Measurements from ENCODE around the gene CCL26.
"Not testable (repeated sequence)": the region's sequence is repeated elsewhere in the genome, so short reads cannot be mapped to it uniquely, and the experiment has no call there.

The CCL26 gene

GRCh38 chr7:75793676-75794075, 21.7 kb upstream of the CCL26 start:
- no peak for TF ChIP-seq CTCF (IDR thresholded peaks at IDR 0.05)
- H3K27ac ChIP-seq: no peak overlapping the region
- no peak overlapping the region for H3K4me3 ChIP-seq
- no peak for DNase-seq (ENCODE audit: low spot score)

GRCh38 chr7:75792567-75792966, 20.6 kb upstream of the CCL26 start:
- H3K27ac ChIP-seq; DNase-seq (ENCODE audit: low spot score); H3K4me3 ChIP-seq: not testable (repeated sequence)

- Histone ChIP-seq H3K27ac (no peak overlapping the region), H3K4me3 (no peak overlapping the region)
- no peak for DNase-seq (ENCODE audit: low spot score)
- TF ChIP-seq CTCF (IDR thresholded peaks at IDR 0.05): no peak
Observed at GRCh38 chr7:75789361-75789924, 17.4 kb upstream of the CCL26 start.

GRCh38 chr7:75788154-75788847, 16.3 kb upstream of the CCL26 start:
- not testable (repeated sequence) for DNase-seq (ENCODE audit: low spot score); H3K27ac ChIP-seq

GRCh38 chr7:75783058-75783457, 11.0 kb upstream of the CCL26 start:
- DNase-seq (ENCODE audit: low spot score); H3K4me3 ChIP-seq; H3K27ac ChIP-seq: not testable (repeated sequence)

More at GRCh38 chr7:75788154-75788847, 16.3 kb upstream of the CCL26 start:
- H3K4me3 ChIP-seq: not testable (repeated sequence)

GRCh38 chr7:75780647-75781273, 8.7 kb upstream of the CCL26 start:
- H3K27ac ChIP-seq; H3K4me3 ChIP-seq; DNase-seq (ENCODE audit: low spot score): not testable (repeated sequence)

- H3K27ac ChIP-seq; H3K4me3 ChIP-seq; DNase-seq (ENCODE audit: low spot score): not testable (repeated sequence)
Observed at GRCh38 chr7:75779516-75779915, 7.5 kb upstream of the CCL26 start.

GRCh38 chr7:75779035-75779434, 7.0 kb upstream of the CCL26 start:
- not testable (repeated sequence) for H3K27ac ChIP-seq; DNase-seq (ENCODE audit: low spot score); H3K4me3 ChIP-seq

- no peak for TF ChIP-seq CTCF (IDR thresholded peaks at IDR 0.05)
- Histone ChIP-seq H3K4me3 (no peak overlapping the region), H3K27ac (no peak overlapping the region)
- DNase-seq (ENCODE audit: low spot score): no peak
Observed at GRCh38 chr7:75776295-75776971, 4.4 kb upstream of the CCL26 start.

GRCh38 chr7:75773958-75774357, 1.9 kb upstream of the CCL26 start:
- not testable (repeated sequence) for H3K27ac ChIP-seq; H3K4me3 ChIP-seq; DNase-seq (ENCODE audit: low spot score)
